Measurements from ENCODE around the gene SCUBE3.

Gene SCUBE3

GRCh38 chr6:35173427-35174087 is 40.2 kb upstream of the SCUBE3 start:
- Histone ChIP-seq H3K9me3 (ENCODE audit: low read length) (no peaks in the 10 kb centered on the region), H3K27ac (ENCODE audit: low read depth, low read length, poor library complexity, severe bottlenecking) (no peak overlapping the region), H3K27me3 (ENCODE audit: insufficient read depth, low read length) (0 out of 2 replicates have a peak, but pooled peaks cover 5% of the 10 kb centered on the region), H3F3A (ENCODE audit: insufficient read depth, low read length) (no peaks in the 10 kb centered on the region), H3K4me2 (ENCODE audit: low read length) (no peak overlapping the region), H3K4me1 (ENCODE audit: insufficient read depth, low read length, severe bottlenecking) (no peaks in the 10 kb centered on the region), H3K9ac (ENCODE audit: low read length) (no peak overlapping the region), H2AFZ (ENCODE audit: low read length) (no peak overlapping the region), H3K4me3 (ENCODE audit: low read depth, low read length, poor library complexity, severe bottlenecking) (no peak overlapping the region), H3K79me2 (ENCODE audit: insufficient read depth, low read length) (no peaks in the 10 kb centered on the region), H3K36me3 (ENCODE audit: insufficient read depth, low read length) (no peaks in the 10 kb centered on the region), H4K20me1 (ENCODE audit: insufficient read depth, low read length) (no peaks in the 10 kb centered on the region), H3K9me2 (ENCODE audit: low read depth, low read length) (no peaks in the 10 kb centered on the region)
- TF ChIP-seq EZH2 (IDR thresholded peaks at IDR 0.05; ENCODE audit: borderline replicate concordance, low read length) = no peak
- TF ChIP-seq CTCF (IDR thresholded peaks at IDR 0.05; ENCODE audit: low read length) = no peak

GRCh38 chr6:35174088-35174434 is 39.7 kb upstream of the SCUBE3 start:
- TF ChIP-seq EZH2 (IDR thresholded peaks at IDR 0.05; ENCODE audit: borderline replicate concordance, low read length) = no peak
- no peak for TF ChIP-seq CTCF (IDR thresholded peaks at IDR 0.05; ENCODE audit: low read length)
- Histone ChIP-seq H2AFZ (ENCODE audit: low read length) (no peak overlapping the region), H3K9ac (ENCODE audit: low read length) (no peak overlapping the region), H3K4me3 (ENCODE audit: low read depth, low read length, poor library complexity, severe bottlenecking) (no peak overlapping the region), H4K20me1 (ENCODE audit: insufficient read depth, low read length) (no peaks in the 10 kb centered on the region), H3K4me1 (ENCODE audit: insufficient read depth, low read length, severe bottlenecking) (no peaks in the 10 kb centered on the region), H3K9me3 (ENCODE audit: low read length) (no peaks in the 10 kb centered on the region), H3K4me2 (ENCODE audit: low read length) (no peak overlapping the region), H3F3A (ENCODE audit: insufficient read depth, low read length) (no peaks in the 10 kb centered on the region), H3K27ac (ENCODE audit: low read depth, low read length, poor library complexity, severe bottlenecking) (no peak overlapping the region), H3K27me3 (ENCODE audit: insufficient read depth, low read length) (0 out of 2 replicates have a peak, but pooled peaks cover 5% of the 10 kb centered on the region), H3K36me3 (ENCODE audit: insufficient read depth, low read length) (no peaks in the 10 kb centered on the region), H3K79me2 (ENCODE audit: insufficient read depth, low read length) (no peaks in the 10 kb centered on the region), H3K9me2 (ENCODE audit: low read depth, low read length) (no peaks in the 10 kb centered on the region)

GRCh38 chr6:35174501-35174900 is 39.3 kb upstream of the SCUBE3 start:
- Histone ChIP-seq H3K4me1 (ENCODE audit: insufficient read depth, low read length, severe bottlenecking) (no peaks in the 10 kb centered on the region), H3K36me3 (ENCODE audit: insufficient read depth, low read length) (no peaks in the 10 kb centered on the region), H3K9ac (ENCODE audit: low read length) (no peak overlapping the region), H2AFZ (ENCODE audit: low read length) (no peak overlapping the region), H3F3A (ENCODE audit: insufficient read depth, low read length) (no peaks in the 10 kb centered on the region), H3K4me2 (ENCODE audit: low read length) (no peak overlapping the region), H3K79me2 (ENCODE audit: insufficient read depth, low read length) (no peaks in the 10 kb centered on the region), H4K20me1 (ENCODE audit: insufficient read depth, low read length) (no peaks in the 10 kb centered on the region), H3K9me2 (ENCODE audit: low read depth, low read length) (no peaks in the 10 kb centered on the region), H3K4me3 (ENCODE audit: low read depth, low read length, poor library complexity, severe bottlenecking) (no peak overlapping the region), H3K27ac (ENCODE audit: low read depth, low read length, poor library complexity, severe bottlenecking) (no peak overlapping the region), H3K27me3 (ENCODE audit: insufficient read depth, low read length) (0 out of 2 replicates have a peak, but pooled peaks cover 5% of the 10 kb centered on the region), H3K9me3 (ENCODE audit: low read length) (no peaks in the 10 kb centered on the region)
- TF ChIP-seq EZH2 (IDR thresholded peaks at IDR 0.05; ENCODE audit: borderline replicate concordance, low read length) = no peak
